Sigmoid colon (tissue), 7 donors: Measurements from ENCODE around the gene RUNX1. TPM values are rescaled to one million over a fixed set of nuclear protein-coding genes. Genes with fewer than 3 reads are reported as not detected.

Experiments used
- DNase-seq: peaks from one replicate; pipeline ENCODE4 v3.0.0-alpha.2; 2019
- H3K27ac ChIP-seq, 4 donors: fragments of 200-600 bp; sonication (generic); one replicate each; pipeline ENCODE4 v1.5.1; 2016 to 2019; ENCODE audit warnings: mild to moderate bottlenecking in 1 of 4
- H3K27me3 ChIP-seq, 3 donors: fragments of 200-600 bp; sonication (generic); one replicate each; pipeline ENCODE4 v1.5.1; 2019; ENCODE audit warnings: mild to moderate bottlenecking in 1 of 3
- H3K36me3 ChIP-seq, 4 donors: fragments of 200-600 bp; sonication (generic); one replicate each; pipeline ENCODE4 v1.5.1; 2016 to 2019
- H3K4me1 ChIP-seq, 4 donors: fragments of 200-600 bp; sonication (generic); one replicate each; pipeline ENCODE4 v1.5.1; 2017 to 2019
- H3K4me3 ChIP-seq, 4 donors: fragments of 200-600 bp; sonication (generic); one replicate each; pipeline ENCODE4 v1.5.1; 2017 to 2019; ENCODE audit warnings: mild to moderate bottlenecking in 2 of 4, moderate library complexity in 1 of 4
- H3K9me3 ChIP-seq, 4 donors: fragments of 200-600 bp in 3 of 4; sonication (generic) in 3 of 4; one replicate each; pipeline versions ENCODE4 v1.5.1 to v1.6.1; 2013 to 2019
- CTCF ChIP-seq, 4 experiments: fragments of 450-650 bp in 3 of 4; fragments of 200-600 bp in 1 of 4; IDR thresholded peaks; one replicate each; pipeline ENCODE4 v1.5.1; 2016 to 2019; ENCODE audit warnings: antibody characterized with exemption in 4 of 4, mild to moderate bottlenecking in 3 of 4, moderate library complexity in 2 of 4
- EP300 ChIP-seq, 4 donors: sonication (generic); formaldehyde crosslinking; IDR thresholded peaks; one replicate each; pipeline ENCODE4 v1.6.1; 2017; ENCODE audit warnings: antibody characterized with exemption in 4 of 4
- POLR2A ChIP-seq, 2 donors: fragments of 450-650 bp; IDR thresholded peaks; one replicate each; pipeline ENCODE4 v1.6.1; 2016; ENCODE audit warnings: antibody characterized with exemption in 2 of 2, mild to moderate bottlenecking in 2 of 2, moderate library complexity in 2 of 2
- POLR2AphosphoS5 ChIP-seq, 4 donors: sonication (generic); formaldehyde crosslinking; IDR thresholded peaks; one replicate each; pipeline ENCODE4 v1.6.1; 2017; ENCODE audit warnings: antibody characterized with exemption in 4 of 4
- WGBS, 2 donors: extraction: QIAGEN DNeasy Blood & Tissue Kit; methylation state at CpG; one replicate each; pipeline ENCODE4 v1.1.7; 2013; 5-methylcytosine and 5-hydroxymethylcytosine counted together
- intact Hi-C: fragments of 100-400 bp; cut with DNase I; formaldehyde crosslinking; loops from one replicate; pipeline ENCODE4 v1.15.1; 2023
- polyA plus RNA-seq, 3 donors: library from polyadenylated mRNA; stranded (reverse); fragments of 200-250 nt; gene quantifications; one replicate each; pipeline ENCODE4 v1.2.3, GENCODE V29; 2013
- total RNA-seq, 4 donors: library from RNA; depleted of rRNA; stranded (reverse); fragments of >200 nt; gene quantifications; one replicate each; pipeline ENCODE4 v1.1.0, GENCODE V29; 2016
- donor health status: healthy with polysubstance abuse.
- donor health status: Bipolar disorder and iron deficiency.
- donor health status: healthy.

Gene RUNX1
- total and polyA plus RNA-seq, 7 donors: 2.8 to 23.3 (median 7.5) TPM

- no peaks in the 10 kb centered on the region for H3K9me3 ChIP-seq
- H3K27ac ChIP-seq: no peak overlapping the region
- 32 to 71% methylated on average over 3 of the region's 3 CpGs for WGBS, 2 donors
- no peaks in the 10 kb centered on the region for H3K27me3 ChIP-seq
- no peaks in the 10 kb centered on the region for H3K36me3 ChIP-seq
- no peak overlapping the region for H3K4me3 ChIP-seq
- intact Hi-C loops: loop anchor here (5.0 to 10.0 kb wide), 2 partner anchors 866 to 1093 kb away; no protein-coding TSS in a partner anchor
- TF ChIP-seq CTCF (IDR thresholded peaks at IDR 0.05): no peak
- TF ChIP-seq POLR2AphosphoS5 (IDR thresholded peaks at IDR 0.05): no peak
- no peak for TF ChIP-seq POLR2A (IDR thresholded peaks at IDR 0.05)
- no peak for TF ChIP-seq EP300 (IDR thresholded peaks at IDR 0.05)
- DNase-seq: no peak
- H3K4me1 ChIP-seq: peaks cover 0 to 10% (median 5%) of the 10 kb centered on the region in 4 donors
Observed at GRCh38 chr21:34748862-34749261, 300.2 kb downstream of the RUNX1 start.

GRCh38 chr21:34745557-34746255, 303.4 kb downstream of the RUNX1 start:
- 47 to 49% methylated on average over 21 of the region's 21 CpGs for WGBS, 2 donors
- H3K27ac ChIP-seq: no peak overlapping the region

GRCh38 chr21:34744801-34745200, 304.3 kb downstream of the RUNX1 start:
- peaks cover 0 to 10% (median 5%) of the 10 kb centered on the region in 4 donors for H3K4me1 ChIP-seq
- TF ChIP-seq CTCF (IDR thresholded peaks at IDR 0.05): no peak
- TF ChIP-seq POLR2A (IDR thresholded peaks at IDR 0.05): no peak
- H3K4me3 ChIP-seq: no peak overlapping the region
- H3K27ac ChIP-seq: no peak overlapping the region
- no peaks in the 10 kb centered on the region for H3K36me3 ChIP-seq
- intact Hi-C loops: loop anchor here (2.0 to 10.0 kb wide), 5 partner anchors 144 to 1284 kb away; no protein-coding TSS in a partner anchor
- no peaks in the 10 kb centered on the region for H3K9me3 ChIP-seq
- DNase-seq: no peak
- WGBS, 2 donors: 11 to 47% methylated on average over 3 of the region's 3 CpGs
- H3K27me3 ChIP-seq: peaks cover 0 to 11% (median 0%) of the 10 kb centered on the region in 3 donors

More at GRCh38 chr21:34745557-34746255, 303.4 kb downstream of the RUNX1 start:
- TF ChIP-seq CTCF (IDR thresholded peaks at IDR 0.05) (peak; percentile 79 to 85 (median 82)), EP300 (IDR thresholded peaks at IDR 0.05) (no peak)
- no peaks in the 10 kb centered on the region for H3K36me3 ChIP-seq
- intact Hi-C loops: loop anchor here (2.0 to 10.0 kb wide), 6 partner anchors 143 to 1283 kb away; no protein-coding TSS in a partner anchor
- DNase-seq: peak; percentile 84
- peaks cover 0 to 10% (median 5%) of the 10 kb centered on the region in 4 donors for H3K4me1 ChIP-seq
- no peaks in the 10 kb centered on the region for H3K9me3 ChIP-seq
- peaks cover 0 to 11% (median 0%) of the 10 kb centered on the region in 3 donors for H3K27me3 ChIP-seq
- no peak overlapping the region for H3K4me3 ChIP-seq

- H3K36me3 ChIP-seq: no peaks in the 10 kb centered on the region
Observed at GRCh38 chr21:34743831-34744230, 305.3 kb downstream of the RUNX1 start.

More at GRCh38 chr21:34743831-34744230, 305.3 kb downstream of the RUNX1 start:
- intact Hi-C loops: loop anchor here (2.0 to 10.0 kb wide), 4 partner anchors 145 to 1285 kb away; no protein-coding TSS in a partner anchor
- Histone ChIP-seq H3K4me1 (peaks cover 0 to 10% (median 5%) of the 10 kb centered on the region in 4 donors), H3K27ac (no peak overlapping the region), H3K4me3 (no peak overlapping the region), H3K27me3 (peaks cover 0 to 11% (median 0%) of the 10 kb centered on the region in 3 donors), H3K9me3 (no peaks in the 10 kb centered on the region)
- 29 to 63% methylated on average over 9 of the region's 9 CpGs for WGBS, 2 donors
- no peak for DNase-seq
- TF ChIP-seq EP300 (IDR thresholded peaks at IDR 0.05) (no peak), CTCF (IDR thresholded peaks at IDR 0.05) (no peak), POLR2AphosphoS5 (IDR thresholded peaks at IDR 0.05) (no peak), POLR2A (IDR thresholded peaks at IDR 0.05) (no peak)
